OCI-LY3 (cell line): Measurements from ENCODE around the gene FAM228A.

Source experiments
- EZH2phosphoT487 ChIP-seq: fragments of 200-600 bp; shearing (Covaris generic); IDR thresholded peaks from 2 replicates; pipeline ENCODE4 v1.6.1; 2018; ENCODE audit warnings: antibody characterized with exemption, mixed run types, low read depth
- TF ChIP-seq, protein P1 (sequence below): fragments of 200-600, 300-600 bp; sonication (generic); IDR thresholded peaks from 2 replicates; pipeline ENCODE4 v1.5.1; 2014; ENCODE audit warnings: antibody characterized with exemption, low read length, low read depth

DNA sequence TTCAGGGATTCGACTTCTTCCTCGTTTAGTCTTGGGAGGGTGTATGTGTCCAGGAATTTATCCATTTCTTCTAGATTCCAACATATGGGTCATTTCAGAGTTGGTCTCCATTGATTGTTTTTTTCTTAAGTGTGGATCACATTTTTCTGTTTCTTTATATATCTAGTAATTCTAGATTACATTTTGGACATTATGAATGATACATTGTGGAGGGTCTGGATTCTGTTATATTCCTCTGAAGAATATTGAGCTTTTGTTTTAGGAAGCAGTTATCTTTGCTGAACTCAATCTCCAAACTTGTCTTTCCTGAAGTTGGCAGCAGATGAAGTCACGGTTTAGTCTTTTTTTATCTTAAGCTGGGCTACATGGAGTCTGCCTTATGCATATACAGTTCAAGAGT, 42.3 kb upstream of the FAM228A start:
- TF ChIP-seq EZH2phosphoT487: no peak
- TF ChIP-seq, protein P1, sequence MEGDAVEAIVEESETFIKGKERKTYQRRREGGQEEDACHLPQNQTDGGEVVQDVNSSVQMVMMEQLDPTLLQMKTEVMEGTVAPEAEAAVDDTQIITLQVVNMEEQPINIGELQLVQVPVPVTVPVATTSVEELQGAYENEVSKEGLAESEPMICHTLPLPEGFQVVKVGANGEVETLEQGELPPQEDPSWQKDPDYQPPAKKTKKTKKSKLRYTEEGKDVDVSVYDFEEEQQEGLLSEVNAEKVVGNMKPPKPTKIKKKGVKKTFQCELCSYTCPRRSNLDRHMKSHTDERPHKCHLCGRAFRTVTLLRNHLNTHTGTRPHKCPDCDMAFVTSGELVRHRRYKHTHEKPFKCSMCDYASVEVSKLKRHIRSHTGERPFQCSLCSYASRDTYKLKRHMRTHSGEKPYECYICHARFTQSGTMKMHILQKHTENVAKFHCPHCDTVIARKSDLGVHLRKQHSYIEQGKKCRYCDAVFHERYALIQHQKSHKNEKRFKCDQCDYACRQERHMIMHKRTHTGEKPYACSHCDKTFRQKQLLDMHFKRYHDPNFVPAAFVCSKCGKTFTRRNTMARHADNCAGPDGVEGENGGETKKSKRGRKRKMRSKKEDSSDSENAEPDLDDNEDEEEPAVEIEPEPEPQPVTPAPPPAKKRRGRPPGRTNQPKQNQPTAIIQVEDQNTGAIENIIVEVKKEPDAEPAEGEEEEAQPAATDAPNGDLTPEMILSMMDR: no peak
